Stomach (tissue), 4 donors: ENCODE measurements around the gene PM20D2.

Experiments used
- POLR2A ChIP-seq, 4 donors: fragments of 450-650 bp; IDR thresholded peaks; one replicate each; pipeline ENCODE4 v1.6.1; 2016; ENCODE audit warnings: antibody characterized with exemption in 4 of 4, control low read depth in 2 of 4, mild to moderate bottlenecking in 1 of 4, moderate library complexity in 1 of 4
- TF ChIP-seq, protein P1 (sequence below), 7 experiments: fragments of 450-650 bp in 4 of 7; fragments of 200-600 bp in 3 of 7; sonication (generic) in 3 of 7; IDR thresholded peaks; one replicate each; pipeline ENCODE4 v1.5.1; 2016 to 2019; ENCODE audit warnings: antibody characterized with exemption in 7 of 7, control low read depth in 2 of 7, mild to moderate bottlenecking in 1 of 7

DNA sequence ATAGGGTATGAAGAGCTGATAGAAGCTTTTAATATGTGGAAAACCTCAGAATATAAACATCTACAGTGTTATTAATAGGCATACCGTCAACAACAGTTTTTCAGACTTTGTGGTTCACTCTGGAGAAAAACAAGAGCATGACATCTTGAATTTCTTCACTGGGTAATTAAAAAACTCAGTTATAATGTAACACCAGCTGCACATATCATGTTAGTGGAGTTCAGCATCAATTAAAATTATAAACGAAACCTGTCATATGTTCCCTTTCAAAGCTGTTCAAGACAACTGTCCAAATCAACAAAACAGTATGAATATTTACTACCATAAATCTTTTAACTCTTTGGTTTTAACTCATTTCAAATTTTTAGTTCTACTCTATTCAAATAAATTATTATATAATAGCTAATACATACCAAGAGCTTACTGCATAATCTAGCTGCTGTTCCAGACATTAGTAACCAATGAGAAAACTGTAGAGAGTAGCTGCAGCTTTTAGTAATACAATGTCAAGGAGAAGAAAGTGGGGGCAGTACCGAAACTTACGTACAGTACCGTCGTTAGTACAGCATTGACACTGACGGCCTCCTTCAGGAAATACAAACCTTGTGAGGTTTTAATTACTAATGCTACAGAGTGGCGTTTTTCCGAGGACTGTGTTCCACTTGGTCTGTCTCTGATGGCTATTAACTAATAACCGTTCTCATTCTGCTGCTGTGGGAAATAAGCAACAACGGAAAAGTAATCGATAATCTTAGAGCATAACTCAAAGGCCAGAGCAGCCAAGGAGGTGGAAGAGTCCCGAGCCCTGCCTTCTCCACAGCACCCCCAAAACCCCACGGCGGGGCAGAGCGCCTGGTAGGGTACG is 532 bp upstream of the PM20D2 start:
- TF ChIP-seq, protein P1, sequence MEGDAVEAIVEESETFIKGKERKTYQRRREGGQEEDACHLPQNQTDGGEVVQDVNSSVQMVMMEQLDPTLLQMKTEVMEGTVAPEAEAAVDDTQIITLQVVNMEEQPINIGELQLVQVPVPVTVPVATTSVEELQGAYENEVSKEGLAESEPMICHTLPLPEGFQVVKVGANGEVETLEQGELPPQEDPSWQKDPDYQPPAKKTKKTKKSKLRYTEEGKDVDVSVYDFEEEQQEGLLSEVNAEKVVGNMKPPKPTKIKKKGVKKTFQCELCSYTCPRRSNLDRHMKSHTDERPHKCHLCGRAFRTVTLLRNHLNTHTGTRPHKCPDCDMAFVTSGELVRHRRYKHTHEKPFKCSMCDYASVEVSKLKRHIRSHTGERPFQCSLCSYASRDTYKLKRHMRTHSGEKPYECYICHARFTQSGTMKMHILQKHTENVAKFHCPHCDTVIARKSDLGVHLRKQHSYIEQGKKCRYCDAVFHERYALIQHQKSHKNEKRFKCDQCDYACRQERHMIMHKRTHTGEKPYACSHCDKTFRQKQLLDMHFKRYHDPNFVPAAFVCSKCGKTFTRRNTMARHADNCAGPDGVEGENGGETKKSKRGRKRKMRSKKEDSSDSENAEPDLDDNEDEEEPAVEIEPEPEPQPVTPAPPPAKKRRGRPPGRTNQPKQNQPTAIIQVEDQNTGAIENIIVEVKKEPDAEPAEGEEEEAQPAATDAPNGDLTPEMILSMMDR (IDR thresholded peaks at IDR 0.05), result no peak
- no peak for TF ChIP-seq POLR2A (IDR thresholded peaks at IDR 0.05)
